RWPE2 (cell line): ENCODE results near the gene TLL2.

Experiments
- ATAC-seq: fragments of 200-7000 bp; cut with Tn5 transposase; 3 replicates; pipeline ENCODE4 v1.9.1; 2021; ENCODE audit warnings: low read depth
- DNase-seq: peaks from one replicate; pipeline ENCODE4 v3.0.0-alpha.2; 2020; ENCODE audit warnings: low spot score
- H3K27ac ChIP-seq: fragments of 450-650 bp; 2 replicates; pipeline ENCODE4 v1.5.1; 2017; ENCODE audit warnings: mild to moderate bottlenecking; ENCODE audit not compliant: poor library complexity, severe bottlenecking
- H3K27me3 ChIP-seq: fragments of 250-450 bp; sonication (Bioruptor Pico); 2 replicates; pipeline ENCODE4 v1.5.1; 2021; ENCODE audit warnings: mild to moderate bottlenecking, moderate library complexity; ENCODE audit not compliant: insufficient read depth, poor library complexity, severe bottlenecking
- H3K36me3 ChIP-seq: fragments of 250-450 bp; sonication (Bioruptor Pico); 2 replicates; pipeline ENCODE4 v1.5.1; 2020; ENCODE audit warnings: low read depth, mild to moderate bottlenecking, moderate library complexity
- H3K4me1 ChIP-seq: fragments of 250-450 bp; sonication (Bioruptor Pico); 2 replicates; pipeline ENCODE4 v1.5.1; 2021; ENCODE audit warnings: mild to moderate bottlenecking, moderate library complexity; ENCODE audit not compliant: insufficient read depth, poor library complexity, severe bottlenecking
- H3K4me3 ChIP-seq: fragments of 250-450 bp; sonication (Bioruptor Pico); 2 replicates; pipeline ENCODE4 v1.5.1; 2021; ENCODE audit warnings: mild to moderate bottlenecking, moderate library complexity; ENCODE audit not compliant: severe bottlenecking
- H3K9me3 ChIP-seq: fragments of 250-450 bp; sonication (Bioruptor Pico); 2 replicates; pipeline ENCODE4 v1.5.1; 2021; ENCODE audit warnings: mild to moderate bottlenecking, moderate library complexity; ENCODE audit not compliant: severe bottlenecking
- TF ChIP-seq, protein P1 (sequence below): fragments of 450-650 bp; IDR thresholded peaks from one replicate; pipeline ENCODE4 v1.5.1; 2017; ENCODE audit warnings: mild to moderate bottlenecking, moderate library complexity; ENCODE audit not compliant: poor library complexity, severe bottlenecking

Gene TLL2

DNA sequence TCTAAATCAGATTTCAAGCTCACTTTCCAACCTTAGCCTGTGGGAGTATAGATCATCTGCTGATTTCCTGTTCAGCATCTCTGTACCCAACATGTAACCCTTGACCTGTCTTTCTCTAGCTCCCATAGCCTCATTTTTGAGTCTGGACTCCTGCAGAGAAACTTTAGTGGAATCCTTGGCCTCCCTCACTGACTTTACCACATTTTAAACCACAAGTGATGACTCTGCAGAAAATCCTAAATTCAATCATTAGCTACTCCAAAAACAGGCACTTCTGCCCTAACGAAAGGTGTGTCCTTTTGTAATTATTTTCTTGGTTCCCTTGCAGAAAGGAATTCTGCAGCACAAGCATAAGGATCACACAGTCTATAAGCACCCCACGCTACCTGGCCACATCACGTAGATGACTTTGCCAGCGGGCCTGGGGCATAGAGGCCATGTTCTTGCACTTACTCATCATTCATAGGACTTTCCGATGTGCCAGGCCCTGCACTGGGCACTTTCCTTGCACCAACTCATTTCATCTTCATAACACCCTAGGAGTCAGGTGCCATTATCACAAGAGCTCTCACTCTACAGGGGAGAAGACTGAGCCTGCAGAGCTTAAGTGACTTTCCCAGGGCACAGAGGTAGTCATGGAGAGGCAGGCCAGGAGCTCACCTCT lies 97.7 kb downstream of the TLL2 start:
- Histone ChIP-seq H3K27me3 (no peaks in the 10 kb centered on the region), H3K4me3 (no peak overlapping the region), H3K27ac (no peak overlapping the region), H3K9me3 (no peaks in the 10 kb centered on the region), H3K4me1 (no peaks in the 10 kb centered on the region), H3K36me3 (no peaks in the 10 kb centered on the region)
- ATAC-seq = no peak
- no peak for DNase-seq
- TF ChIP-seq, protein P1, sequence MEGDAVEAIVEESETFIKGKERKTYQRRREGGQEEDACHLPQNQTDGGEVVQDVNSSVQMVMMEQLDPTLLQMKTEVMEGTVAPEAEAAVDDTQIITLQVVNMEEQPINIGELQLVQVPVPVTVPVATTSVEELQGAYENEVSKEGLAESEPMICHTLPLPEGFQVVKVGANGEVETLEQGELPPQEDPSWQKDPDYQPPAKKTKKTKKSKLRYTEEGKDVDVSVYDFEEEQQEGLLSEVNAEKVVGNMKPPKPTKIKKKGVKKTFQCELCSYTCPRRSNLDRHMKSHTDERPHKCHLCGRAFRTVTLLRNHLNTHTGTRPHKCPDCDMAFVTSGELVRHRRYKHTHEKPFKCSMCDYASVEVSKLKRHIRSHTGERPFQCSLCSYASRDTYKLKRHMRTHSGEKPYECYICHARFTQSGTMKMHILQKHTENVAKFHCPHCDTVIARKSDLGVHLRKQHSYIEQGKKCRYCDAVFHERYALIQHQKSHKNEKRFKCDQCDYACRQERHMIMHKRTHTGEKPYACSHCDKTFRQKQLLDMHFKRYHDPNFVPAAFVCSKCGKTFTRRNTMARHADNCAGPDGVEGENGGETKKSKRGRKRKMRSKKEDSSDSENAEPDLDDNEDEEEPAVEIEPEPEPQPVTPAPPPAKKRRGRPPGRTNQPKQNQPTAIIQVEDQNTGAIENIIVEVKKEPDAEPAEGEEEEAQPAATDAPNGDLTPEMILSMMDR = no peak

DNA sequence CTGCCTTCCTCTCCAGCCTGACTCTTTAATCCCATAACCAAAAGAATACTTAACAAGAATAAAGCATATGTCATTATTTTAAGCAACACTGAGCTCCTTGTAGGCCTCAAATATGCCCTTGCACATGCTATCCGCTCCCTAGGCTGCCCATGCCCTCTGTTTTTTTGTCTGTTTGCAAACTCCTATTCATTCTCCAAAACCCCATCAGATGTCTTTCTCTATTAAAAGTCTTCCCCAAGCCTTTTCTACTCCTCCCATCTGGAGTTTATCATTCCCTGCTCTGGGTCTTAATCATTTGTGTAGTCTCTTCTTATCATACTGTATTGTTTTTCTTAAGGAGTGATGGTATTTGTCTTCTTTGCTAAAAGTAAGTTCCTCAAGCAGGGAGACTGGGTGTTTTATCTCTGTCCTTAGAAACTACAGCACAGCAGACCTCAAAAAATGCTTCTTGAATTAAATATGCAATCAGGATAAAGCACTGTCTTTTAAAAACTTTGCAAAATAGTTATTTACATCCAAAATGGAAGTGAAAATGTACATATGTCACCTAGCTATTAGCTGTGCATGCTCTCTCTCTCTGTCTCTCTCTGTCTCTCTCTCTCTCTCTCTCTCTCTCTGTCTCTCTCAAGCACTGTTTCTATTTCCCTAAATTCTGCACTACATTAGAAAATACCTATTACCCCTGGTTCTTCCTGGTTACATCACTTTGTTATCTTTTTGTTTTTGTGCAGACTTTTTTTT lies 98.4 kb downstream of the TLL2 start:
- Histone ChIP-seq H3K4me3 (no peak overlapping the region), H3K4me1 (no peaks in the 10 kb centered on the region), H3K27ac (no peak overlapping the region), H3K27me3 (no peaks in the 10 kb centered on the region), H3K9me3 (no peaks in the 10 kb centered on the region), H3K36me3 (no peaks in the 10 kb centered on the region)
- ATAC-seq = no peak
- no peak for DNase-seq
- TF ChIP-seq, protein P1 = no peak

DNA sequence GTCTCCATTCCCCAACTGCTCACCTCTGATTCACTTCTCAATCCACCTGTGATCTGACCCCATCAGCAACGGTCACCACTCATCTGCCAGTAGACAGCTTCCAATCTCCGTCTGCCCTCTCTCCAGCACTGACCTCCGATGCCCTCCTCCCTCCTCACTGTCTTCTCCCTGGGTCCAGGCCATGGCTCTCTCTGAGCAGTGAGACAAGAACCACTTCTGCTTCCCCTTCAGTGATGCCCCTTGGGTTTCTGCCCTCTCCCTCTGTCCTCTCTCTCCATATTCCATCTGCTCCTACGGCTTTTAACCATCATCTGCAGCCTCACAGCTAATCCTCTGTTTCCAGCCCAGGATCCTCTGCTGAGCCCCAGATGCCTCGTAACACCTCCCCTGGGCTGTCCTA lies 99.4 kb downstream of the TLL2 start:
- no peak for DNase-seq
- Histone ChIP-seq H3K36me3 (no peaks in the 10 kb centered on the region), H3K27me3 (no peaks in the 10 kb centered on the region), H3K4me3 (no peak overlapping the region), H3K9me3 (no peaks in the 10 kb centered on the region), H3K27ac (no peak overlapping the region), H3K4me1 (no peaks in the 10 kb centered on the region)
- TF ChIP-seq, protein P1 = no peak
- ATAC-seq = no peak; the same call in 2 of the 3 replicates

DNA sequence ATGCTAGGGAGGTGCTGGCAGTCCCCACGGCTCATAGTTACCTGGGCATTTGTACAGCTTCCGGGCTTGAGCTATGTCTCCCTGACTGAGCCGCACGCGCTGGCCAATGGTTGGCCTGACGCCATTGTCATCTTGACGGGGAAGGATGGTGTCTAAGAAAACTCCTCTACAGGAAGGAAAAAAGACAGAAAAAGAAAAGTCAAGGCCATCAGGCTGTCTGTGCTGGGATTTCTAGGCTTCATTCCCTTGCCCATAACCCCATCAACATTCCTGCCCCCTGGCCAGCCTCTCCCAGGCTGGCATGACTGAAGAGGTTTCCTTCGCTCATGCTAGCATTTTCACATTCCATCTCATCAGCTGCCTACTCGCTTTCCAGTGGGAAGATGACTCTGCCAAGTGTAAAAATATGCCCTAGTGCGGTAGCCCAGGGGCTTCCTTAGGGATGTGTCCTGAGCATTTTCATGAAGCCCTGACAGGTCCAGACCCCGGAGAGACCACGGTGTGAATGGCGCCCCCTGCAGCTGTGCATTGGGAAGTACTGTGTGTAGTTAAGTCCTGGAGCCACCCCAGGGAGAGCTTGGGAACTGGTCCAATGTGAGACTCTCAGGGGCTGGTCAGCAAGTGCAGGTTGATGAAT lies 100.5 kb downstream of the TLL2 start:
- Histone ChIP-seq H3K36me3 (no peaks in the 10 kb centered on the region), H3K27me3 (no peaks in the 10 kb centered on the region), H3K9me3 (no peaks in the 10 kb centered on the region), H3K27ac (no peak overlapping the region), H3K4me3 (no peak overlapping the region), H3K4me1 (no peaks in the 10 kb centered on the region)
- no peak for DNase-seq
- no peak for ATAC-seq
- TF ChIP-seq, protein P1 = no peak
